Fibroblast of pulmonary artery (primary cell): ENCODE results near the gene UBR2.

Experiments
- DNase-seq: peaks from one replicate; pipeline ENCODE4 v3.0.0-alpha.2; 2010; ENCODE audit warnings: low read depth
- H3K4me3 ChIP-seq: replicated peaks from 2 replicates; pipeline ENCODE4 v1.5.1; 2011; ENCODE audit warnings: low read depth, mild to moderate bottlenecking, control low read depth, low read length, moderate library complexity
- TF ChIP-seq, protein P1 (sequence below): IDR thresholded peaks from 2 replicates; pipeline ENCODE4 v1.5.1; 2011; ENCODE audit warnings: mild to moderate bottlenecking, control low read depth, low read length, inconsistent platforms; ENCODE audit errors: missing control alignments

Gene UBR2

DNA sequence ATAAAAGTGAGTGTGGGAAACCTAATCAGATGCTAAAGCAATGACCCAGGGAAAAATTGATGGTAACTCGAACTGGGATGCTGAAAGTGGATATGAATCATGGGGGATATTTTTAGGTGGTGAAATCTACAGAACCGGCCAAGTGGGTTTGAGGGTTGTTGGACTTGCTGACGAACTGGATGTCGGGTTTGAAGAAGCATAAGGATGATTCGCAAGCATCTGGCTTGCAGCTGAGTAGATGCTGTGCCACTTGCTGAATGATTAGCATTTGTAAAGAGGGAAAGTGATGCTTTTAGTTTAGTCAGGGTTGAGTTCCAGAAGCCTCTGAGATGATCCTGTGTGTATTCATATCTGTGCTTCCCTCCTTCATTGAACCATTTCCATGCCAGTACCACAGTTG is 54.9 kb downstream of the UBR2 start:
- TF ChIP-seq, protein P1, sequence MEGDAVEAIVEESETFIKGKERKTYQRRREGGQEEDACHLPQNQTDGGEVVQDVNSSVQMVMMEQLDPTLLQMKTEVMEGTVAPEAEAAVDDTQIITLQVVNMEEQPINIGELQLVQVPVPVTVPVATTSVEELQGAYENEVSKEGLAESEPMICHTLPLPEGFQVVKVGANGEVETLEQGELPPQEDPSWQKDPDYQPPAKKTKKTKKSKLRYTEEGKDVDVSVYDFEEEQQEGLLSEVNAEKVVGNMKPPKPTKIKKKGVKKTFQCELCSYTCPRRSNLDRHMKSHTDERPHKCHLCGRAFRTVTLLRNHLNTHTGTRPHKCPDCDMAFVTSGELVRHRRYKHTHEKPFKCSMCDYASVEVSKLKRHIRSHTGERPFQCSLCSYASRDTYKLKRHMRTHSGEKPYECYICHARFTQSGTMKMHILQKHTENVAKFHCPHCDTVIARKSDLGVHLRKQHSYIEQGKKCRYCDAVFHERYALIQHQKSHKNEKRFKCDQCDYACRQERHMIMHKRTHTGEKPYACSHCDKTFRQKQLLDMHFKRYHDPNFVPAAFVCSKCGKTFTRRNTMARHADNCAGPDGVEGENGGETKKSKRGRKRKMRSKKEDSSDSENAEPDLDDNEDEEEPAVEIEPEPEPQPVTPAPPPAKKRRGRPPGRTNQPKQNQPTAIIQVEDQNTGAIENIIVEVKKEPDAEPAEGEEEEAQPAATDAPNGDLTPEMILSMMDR = no peak
- DNase-seq = no peak
- no peak overlapping the region for H3K4me3 ChIP-seq

DNA sequence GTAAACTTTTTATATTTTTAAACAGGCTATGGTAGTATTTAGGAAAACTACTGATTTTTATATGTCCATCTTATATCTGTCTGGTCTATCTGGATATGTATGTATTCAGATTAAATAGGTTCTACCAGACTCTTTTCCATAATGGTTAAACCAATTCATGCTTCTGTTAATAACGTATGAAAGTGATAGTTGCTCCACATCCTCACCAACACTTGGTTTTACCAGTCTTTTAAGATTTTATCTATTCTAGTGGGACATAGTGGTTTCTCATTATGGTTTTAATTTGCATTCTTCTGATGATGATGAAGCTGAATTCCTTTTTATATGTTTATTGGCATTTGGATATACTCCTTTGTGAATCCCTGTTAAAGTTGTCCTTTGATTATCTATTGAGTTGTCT is 56.1 kb downstream of the UBR2 start:
- H3K4me3 ChIP-seq = no peak overlapping the region
- TF ChIP-seq, protein P1 = no peak
- no peak for DNase-seq

DNA sequence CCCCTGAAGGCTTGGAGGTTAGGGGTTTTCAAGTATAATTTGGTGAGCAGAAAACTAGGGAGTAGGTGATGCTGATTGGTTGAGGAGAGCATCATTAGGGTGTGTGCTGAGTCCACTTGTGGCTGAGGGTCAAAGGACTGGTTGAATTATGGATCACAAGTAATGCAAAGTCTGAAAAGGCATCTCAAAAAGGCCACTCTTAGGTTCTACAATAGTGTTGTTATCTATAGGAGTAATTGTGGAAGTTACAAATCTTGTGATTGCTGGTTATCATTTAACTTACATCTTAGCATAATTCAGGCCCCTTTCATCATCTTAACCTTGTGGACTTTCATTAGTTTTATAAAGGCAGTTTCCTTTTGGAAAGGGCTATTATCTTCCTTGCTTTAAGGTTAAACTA is 60.8 kb downstream of the UBR2 start:
- H3K4me3 ChIP-seq = no peak overlapping the region
- DNase-seq = no peak
- TF ChIP-seq, protein P1 = no peak

DNA sequence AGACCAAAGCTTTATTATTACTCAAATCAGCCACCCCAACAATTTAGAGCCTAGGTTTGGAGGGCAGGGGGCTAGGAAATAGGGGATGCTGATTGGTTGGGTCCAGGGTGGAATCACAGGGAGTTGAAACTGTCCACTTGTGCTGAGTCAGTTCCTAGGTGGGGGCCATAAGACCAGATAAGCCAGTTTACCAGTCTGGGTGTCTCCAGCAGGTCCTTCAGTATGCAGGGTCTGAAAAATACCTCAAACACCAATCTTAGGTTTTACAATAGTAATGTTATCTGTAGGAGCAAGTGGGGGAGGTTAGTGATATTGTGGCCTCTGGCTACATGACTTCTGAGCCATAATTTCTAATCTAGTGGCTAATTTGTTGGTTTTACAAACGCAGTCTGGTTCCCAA is 63.2 kb downstream of the UBR2 start:
- DNase-seq = no peak
- no peak overlapping the region for H3K4me3 ChIP-seq
- TF ChIP-seq, protein P1 = no peak

DNA sequence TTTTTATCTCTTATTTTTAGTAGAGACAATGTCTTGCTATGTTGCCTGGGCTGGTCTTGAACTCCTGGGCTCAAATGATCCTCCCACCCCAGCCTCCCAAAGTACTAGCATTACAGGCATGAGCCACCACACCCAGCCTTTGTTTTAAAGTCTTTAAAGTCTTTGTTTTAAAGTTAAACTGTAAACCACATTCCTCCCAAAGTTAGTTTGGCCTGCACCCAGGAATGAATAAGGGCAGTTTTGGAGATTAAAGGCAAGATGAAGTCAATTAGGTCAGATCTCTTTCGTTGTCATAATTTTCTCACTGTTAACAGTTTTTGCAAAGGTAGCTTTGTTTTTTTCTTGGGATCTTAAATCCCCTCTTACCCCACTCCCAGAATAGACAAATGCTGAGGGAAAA is 63.8 kb downstream of the UBR2 start:
- H3K4me3 ChIP-seq = no peak overlapping the region
- peak; percentile 16 for DNase-seq

DNA sequence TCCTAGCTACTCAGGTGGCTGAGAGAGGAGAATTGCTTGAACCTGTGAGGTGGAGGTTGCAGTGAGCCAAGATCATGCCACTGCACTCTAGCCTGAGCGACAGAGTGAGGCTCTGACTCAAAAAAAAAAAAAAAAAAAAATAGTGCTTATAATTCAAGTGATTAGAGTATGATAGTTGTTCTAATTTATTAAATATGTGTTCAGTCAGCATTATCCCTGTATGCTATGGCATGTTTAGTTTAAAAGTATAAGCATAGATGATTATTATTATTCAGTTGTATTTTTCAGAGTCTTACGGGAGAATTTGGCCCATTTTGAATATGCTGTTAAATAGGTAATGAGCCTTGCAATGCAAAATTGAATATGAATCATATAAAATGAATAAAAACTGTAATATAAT is 64.8 kb downstream of the UBR2 start:
- H3K4me3 ChIP-seq = no peak overlapping the region
- no peak for DNase-seq
- TF ChIP-seq, protein P1 = no peak

More for the DNA sequence above, 63.8 kb downstream of the UBR2 start:
- TF ChIP-seq, protein P1 = no peak

DNA sequence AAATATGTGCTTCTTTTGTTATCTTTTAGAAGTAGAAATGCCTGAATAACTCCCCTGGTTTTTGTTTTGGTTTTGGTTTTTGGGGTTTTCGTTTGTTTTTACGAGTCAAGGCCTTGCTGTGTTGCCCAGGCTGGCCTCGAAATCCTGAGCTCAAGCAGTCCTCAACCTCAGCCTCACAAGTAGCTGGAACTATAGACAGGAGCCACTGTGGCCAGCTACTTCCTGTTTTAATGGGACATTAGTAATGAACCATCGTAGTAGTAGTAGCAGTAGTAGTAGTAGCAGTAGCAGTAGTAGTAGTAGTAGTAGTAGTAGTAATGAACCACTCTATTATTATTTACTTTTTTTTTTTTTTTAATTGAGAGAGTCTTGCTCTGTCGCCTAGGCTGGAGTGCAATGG is 66.0 kb downstream of the UBR2 start:
- H3K4me3 ChIP-seq = no peak overlapping the region
- TF ChIP-seq, protein P1 = no peak
- DNase-seq = no peak
